ENCODE results near the gene EXOSC6.
"Not testable (repeated sequence)": the region's sequence is repeated elsewhere in the genome, so short reads cannot be mapped to it uniquely, and the experiment has no call there.

Gene EXOSC6

DNA sequence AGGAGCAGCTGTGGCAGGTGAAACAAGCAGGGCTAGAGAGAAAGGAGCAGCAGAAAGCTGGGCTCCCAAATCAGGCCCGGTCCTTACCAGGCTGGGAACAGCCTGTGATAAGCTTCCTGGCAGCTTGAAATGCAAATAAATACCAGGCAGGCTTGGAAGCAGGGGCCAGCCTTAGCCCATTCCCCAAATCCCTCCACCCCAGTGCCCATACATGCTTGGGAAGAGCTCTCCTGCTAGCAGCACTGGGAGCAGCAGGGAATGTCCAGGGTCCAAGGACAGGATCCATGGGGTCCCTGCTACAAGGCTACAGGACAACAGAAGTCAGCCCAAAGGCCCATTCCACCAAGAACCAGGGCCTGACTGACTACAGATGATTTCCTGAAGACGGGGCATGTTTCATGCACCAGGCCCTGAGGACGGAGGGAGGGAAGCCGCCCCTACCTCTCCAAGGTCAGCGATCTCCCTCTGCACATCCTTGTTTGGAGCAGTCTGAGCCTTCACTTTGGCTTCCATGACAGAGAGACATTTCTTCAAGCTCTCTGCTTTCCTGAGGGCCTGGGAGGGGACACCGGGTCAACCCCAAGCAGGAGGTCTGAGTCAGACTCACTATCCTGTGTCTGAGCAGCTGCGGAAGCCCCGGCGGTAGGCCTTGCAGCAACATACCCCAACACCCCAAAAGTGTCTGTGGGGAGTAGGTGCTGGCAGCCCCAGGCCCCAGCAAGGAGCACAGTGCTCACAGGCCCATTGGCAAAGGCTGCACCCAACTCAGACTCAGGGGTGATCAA lies 2.6 kb upstream of the EXOSC6 start:
- no peak for DNase-seq

DNA sequence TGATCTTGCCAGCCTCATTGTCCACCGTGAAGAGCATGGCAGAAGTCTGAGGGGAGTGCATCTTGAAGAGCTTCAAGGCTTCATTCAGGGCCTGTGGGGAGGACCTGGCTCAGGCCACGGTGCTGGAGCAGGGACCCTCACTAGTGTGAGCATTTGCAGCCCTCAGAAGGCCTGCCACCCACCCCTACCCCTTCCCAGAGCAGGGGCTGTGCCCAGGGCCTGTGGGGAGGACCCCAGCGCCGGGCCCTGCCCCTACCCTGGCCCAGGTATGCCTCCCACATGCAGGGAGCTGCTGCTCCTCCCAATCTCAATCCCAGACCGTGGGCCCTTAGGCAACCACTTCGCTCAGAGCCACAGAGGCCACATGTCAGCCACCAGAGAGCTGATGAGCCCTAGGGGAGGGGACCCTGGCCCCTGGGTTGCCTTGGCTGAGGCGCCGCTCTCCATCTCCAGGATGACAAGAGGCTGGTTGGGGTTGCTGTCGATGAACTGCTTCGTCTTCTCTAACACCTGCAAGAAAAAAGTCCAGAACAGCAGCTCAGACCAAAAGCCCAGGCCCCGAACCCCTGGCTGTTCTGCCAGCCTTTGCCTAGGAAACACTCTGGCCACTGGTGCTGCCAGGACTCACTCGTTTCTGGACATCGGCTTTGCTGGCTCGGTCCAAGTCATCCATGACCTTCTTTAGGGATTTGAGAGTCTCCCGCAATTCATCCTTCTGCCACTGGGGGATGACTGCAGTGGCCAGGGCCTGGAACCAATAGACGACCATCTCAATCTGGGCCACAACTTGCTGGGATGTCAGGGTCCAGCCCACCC lies 1.8 kb upstream of the EXOSC6 start:
- peak; percentile 50 for DNase-seq

DNA sequence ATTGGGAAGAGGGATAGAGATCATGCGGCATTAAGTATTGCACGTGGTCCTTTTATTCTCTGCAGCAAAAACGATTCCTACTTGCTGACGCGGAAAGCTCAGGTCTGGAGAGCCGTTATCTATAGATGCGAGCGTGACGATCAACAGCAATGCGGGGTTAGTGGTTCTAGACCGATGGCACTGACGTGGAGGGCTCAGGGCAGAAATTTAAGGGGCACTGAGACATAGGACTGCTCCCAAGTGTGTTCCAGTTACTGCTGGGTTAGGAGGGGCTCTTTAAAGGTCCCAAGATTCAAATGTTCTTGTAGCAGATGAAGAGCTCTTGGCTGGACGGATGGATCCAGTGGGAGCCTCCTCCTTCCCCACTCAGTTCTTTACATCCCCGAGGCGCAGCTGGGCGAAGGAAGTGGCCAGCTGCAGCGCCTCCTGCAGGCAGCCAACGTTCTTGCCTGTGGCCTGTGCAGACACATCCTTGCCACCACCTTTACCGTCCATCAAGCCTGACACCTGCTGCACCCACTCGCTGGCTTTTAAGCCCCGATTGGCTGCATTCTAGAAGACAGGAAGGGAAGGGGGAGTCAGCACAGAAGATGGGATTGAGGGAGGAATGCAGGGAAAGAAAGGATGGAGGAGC lies 732 bp upstream of the EXOSC6 start:
- no peak for DNase-seq

DNA sequence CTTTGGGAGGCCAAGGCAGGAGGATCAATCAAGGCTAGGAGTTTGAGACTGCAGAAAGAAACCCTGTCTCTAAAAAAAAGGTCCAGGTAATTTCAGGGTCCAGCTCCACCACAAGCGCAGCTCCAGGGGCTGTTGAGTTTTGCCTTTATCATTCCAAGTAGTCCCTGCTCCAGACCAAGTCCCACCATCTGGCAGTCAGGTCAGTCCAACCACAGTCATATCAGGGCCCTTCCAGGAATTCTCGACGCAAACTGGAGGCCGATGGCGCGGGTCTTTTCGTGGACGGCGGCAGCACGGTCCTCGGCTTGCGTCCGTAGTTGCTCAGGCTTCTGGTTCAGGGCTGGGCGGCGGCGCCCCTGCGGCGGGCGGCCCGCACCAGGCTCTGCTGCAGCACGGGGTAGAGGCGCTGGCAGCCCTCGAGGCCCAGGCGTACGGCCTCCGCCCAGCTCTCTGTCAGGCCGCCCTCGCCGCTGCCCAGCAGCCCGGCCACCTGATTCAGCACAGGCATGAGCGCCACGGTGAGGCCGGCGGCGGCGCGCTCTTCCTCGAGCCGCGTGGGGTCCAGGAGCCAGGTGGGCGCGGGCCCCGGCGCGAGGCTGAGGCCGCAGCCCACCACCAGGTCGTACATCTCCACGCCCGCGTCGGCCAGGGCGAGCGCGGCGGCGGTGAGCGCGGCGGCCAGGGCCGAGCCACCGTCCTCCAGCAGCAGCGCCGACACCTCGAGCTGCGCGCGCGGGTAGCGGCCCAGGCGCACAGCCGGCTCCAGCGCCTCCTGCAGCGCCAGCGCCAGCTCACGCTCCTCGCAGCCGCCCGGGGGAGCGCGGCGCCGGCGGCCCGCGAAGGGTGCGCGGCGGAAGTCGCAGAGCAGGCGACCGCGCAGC lies 752 bp downstream of the EXOSC6 start:
- DNase-seq = no peak

DNA sequence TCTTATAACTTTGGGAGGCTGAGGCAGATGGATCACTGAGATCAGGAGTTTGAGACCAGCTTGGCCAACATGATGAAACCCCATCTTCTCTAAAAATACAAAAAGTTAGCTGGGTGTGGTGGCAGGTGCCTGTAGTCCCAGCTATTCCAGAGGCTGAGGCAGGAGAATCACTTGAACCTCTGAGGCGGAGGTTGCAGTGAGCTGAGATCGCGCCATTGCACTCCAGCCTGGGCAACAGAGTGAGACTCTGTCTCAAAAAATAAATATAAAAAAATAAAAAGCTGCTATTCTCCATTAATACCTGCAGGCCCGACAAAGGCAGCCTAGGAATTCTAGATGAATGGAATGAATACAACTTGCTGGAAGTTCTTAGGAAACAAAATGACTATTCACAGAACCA lies 2.0 kb downstream of the EXOSC6 start:
- DNase-seq = not testable (repeated sequence)

DNA sequence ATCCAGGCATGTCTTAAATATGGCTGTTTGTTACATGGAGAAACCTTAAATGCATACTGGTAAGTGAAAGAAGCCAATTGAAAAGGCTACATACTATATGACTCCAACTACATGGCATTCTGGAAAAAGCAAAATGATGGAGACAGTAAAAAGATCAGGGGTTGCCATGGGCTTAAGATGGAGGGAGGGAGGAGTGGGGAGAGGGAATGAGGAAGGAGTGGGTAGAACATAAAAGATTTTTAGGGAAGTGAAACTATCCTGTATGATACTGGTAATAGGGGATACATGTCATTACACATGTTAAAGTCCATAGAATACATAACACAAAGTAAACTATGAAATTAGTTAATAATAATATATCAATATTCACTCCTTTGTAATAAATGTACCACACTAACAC lies 13.0 kb downstream of the EXOSC6 start:
- not testable (repeated sequence) for DNase-seq

DNA sequence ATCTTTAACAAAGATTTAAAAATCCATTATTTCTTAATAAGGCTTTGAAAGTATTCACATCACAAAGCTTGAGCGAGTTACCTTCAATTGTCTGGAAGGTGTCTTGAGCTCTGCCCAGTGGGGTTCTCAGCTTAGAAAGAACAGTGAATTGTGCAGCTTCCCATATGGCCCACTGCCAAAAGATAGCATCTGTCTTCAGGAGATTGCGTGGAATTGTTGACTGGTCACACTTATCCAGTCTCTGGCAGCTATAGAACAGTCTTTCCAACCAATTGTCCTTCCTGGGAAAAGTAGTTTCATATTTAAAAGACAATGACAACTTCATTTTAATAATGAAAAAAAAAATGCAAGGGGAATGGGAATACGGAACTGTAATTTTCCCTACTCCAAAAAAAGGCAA lies 19.9 kb downstream of the EXOSC6 start:
- not testable (repeated sequence) for DNase-seq

DNA sequence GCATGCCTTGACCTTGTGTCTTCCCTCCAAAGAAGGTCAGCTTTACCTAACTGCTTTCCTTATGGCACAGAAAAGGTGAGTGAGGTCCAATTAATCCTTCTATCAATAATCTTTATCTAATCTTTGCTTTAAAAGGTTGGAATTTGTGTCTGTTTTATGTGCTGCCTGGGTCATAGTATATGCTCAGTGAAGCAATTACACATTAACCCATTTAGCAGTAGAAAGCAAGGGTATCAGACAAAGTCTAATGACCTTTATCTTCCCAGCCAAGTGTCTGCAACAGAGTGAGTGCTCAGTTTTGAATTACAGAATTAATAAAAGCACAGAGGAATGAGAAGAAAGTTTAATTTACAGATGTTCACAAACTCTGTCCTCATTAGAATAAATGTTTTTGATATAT lies 25.7 kb downstream of the EXOSC6 start:
- not testable (repeated sequence) for DNase-seq

DNA sequence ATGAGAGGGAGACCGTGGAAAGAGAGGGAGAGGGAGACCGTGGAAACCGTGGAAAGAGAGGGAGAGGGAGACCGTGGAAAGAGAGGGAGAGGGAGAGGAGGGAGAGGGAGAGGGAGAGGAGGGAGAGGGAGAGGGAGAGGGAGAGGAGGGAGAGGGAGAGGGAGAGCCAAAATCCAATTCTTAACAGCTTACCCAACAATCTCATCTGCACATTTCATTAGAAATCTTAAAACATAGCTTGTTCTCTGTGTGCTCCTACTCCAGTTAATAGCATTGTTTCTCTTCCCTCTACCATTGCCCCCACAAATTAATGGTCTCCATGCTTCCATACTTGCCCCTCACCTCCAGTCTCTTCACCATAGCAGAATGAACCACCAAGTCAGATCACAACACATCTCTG lies 26.3 kb downstream of the EXOSC6 start:
- DNase-seq = not testable (repeated sequence)

DNA sequence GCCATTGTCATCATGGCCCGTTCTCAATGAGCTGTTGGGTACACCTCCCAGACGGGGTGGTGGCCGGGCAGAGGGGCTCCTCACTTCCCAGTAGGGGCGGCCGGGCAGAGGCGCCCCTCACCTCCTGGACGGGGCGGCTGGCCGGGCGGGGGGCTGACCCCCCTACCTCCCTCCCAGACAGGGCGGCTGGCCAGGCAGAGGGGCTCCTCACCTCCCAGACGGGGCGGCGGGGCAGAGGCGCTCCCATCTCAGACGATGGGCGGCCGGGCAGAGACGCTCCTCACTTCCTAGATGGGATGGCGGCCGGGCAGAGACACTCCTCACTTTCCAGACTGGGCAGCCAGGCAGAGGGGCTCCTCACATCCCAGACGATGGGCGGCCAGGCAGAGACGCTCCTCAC lies 27.1 kb downstream of the EXOSC6 start:
- DNase-seq = not testable (repeated sequence)

DNA sequence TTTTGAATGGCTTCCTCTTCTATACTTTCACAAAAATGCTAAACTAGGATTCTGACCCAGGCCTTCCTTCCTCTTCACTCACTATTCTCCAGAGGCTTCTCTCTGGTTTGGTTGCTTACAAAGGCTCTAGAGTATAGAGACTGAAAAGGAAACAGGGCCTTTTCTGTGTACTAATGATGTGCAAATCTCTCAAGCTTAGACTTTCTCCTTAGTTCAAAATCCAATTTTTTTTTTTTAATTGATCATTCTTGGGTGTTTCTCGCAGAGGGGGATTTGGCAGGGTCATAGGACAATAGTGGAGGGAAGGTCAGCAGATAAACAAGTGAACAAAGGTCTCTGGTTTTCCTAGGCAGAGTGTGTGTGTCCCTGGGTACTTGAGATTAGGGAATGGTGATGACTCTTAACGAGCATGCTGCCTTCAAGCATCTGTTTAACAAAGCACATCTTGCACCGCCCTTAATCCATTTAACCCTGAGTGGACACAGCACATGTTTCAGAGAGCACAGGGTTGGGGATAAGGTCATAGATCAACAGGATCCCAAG lies 27.7 kb downstream of the EXOSC6 start:
- not testable (repeated sequence) for DNase-seq

DNA sequence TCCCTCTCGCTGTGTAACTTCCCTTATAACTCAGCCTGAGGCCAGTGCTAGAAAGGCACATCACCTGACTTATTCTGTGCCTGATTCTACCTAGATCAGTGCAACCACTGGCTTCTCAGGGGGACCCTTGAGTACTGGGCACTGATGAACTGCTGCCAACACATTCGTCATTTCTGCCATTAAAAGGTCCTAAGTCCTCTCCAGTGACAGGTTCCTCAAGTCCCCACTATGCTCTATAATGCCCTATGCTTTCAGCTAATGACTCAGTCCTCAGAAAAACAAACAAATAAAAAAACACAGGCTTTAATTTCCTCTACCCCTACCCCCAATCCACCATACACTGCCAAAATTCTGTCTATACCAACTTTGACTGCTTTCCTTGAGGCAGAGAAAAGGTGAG lies 28.5 kb downstream of the EXOSC6 start:
- not testable (repeated sequence) for DNase-seq

DNA sequence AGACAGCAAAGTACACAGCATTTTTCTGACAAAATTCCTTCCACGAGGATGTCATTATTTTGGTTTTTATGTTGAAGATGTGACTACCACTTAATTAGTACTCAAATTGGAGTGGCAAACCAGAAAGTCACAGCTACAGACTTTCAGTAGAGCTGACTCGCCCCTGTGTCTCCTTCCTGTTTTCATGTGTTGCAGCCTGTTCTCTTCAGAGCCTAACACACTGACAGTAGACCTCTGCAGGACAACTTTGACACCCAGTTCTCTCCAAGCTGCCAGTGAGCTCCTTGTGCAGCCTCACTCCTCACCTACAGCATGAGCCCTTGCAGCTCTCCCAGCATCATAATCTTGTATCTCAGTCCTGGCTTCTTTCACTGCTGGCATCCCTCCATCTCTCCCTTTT lies 29.2 kb downstream of the EXOSC6 start:
- not testable (repeated sequence) for DNase-seq

DNA sequence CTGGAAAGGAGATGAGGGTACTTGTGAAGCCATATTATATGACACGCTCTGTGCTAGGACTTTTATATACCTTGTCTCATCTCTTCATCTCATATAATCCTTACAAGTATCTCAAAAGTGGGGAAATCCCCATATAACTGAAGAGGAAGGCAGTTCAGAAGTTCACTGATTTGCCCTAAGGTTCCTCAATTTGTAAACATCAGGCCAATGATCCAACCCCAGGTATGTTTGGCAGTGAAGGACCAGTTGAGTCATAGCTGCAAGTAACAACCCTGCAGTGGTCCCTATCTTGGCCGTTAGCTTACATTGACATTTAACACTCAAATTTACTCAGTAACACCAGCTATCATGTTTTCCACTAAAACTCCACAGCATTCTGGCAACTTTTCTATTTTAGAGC lies 33.2 kb downstream of the EXOSC6 start:
- DNase-seq = not testable (repeated sequence)

DNA sequence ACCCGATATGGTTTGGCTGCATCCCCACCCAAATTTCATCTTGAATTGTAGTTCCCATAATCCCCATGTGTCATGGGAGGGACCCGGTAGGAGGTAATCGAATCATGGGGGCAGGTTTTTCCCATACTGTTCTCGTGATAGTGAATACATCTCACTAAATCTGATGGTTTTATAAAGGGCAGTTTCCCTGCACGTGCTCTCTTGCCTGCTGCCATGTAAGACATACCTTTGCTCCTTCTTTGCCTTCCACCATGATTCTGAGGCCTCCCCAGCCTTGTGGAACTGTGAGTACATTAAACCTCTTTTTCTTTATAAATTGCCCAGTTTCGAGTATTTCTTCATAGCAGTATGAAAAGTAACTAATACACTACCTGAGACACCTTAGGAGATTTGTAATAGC lies 45.4 kb downstream of the EXOSC6 start:
- DNase-seq = not testable (repeated sequence)

DNA sequence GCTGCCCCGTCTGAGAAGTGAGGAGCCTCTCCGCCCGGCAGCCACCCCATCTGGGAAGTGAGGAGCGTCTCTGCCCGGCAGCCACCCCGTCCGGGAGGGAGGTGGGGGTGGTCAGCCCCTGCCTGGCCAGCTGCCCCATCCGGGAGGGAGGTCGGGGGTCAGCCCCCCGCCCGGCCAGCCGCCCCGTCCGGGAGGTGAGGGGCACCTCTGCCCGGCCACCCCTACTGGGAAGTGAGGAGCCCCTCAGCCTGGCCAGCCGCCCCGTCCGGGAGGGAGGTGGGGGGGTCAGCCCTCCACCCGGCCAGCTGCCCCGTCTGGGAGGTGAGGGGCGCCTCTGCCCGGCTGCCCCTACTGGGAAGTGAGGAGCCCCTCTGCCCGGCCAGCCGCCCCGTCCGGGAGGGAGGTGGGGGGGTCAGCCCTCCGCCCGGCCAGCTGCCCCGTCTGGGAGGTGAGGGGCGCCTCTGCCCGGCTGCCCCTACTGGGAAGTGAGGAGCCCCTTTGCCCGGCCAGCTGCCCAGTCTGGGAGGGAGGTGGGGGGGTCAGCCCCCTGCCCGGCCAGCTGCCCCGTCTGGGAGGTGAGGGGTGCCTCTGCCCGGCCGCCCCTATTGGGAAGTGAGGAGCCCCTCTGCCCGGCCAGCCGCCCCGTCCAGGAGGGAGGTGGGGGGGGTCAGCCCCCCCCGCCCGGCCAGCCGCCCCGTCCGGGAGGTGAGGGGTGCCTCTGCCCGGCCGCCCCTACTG lies 46.9 kb downstream of the EXOSC6 start:
- not testable (repeated sequence) for DNase-seq

DNA sequence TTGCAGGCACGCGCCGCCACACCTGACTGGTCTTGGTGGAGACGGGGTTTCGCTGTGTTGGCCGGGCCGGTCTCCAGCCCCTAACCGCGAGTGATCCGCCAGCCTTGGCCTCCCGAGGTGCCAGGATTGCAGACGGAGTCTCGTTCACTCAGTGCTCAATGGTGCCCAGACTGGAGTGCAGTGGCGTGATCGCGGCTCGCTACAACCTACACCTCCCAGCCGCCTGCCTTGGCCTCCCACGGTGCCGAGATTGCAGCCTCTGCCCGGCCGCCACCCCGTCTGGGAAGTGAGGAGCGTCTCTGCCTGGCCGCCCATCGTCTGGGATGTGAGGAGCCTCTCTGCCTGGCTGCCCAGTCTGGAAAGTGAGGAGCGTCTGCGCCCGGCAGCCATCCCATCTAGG lies 47.7 kb downstream of the EXOSC6 start:
- DNase-seq = not testable (repeated sequence)

DNA sequence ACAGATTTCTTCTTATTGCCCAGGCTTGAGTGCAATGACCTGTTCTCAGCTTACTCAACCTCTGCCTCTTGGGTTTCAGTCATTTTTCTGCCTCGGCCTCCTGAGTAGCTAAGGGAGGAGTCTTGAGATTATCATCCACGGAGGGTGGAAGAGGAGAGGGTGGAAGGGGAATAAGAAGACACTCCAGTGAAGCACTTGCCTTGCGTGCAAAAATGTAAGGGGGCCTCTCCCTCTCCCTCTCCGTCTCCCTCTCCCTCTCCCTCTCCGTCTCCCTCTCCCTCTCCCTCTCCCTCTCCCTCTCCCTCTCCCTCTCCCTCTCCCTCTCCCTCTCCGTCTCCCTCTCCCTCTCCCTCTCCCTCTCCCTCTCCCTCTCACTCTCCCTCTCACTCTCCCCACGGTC lies 48.2 kb downstream of the EXOSC6 start:
- not testable (repeated sequence) for DNase-seq

DNA sequence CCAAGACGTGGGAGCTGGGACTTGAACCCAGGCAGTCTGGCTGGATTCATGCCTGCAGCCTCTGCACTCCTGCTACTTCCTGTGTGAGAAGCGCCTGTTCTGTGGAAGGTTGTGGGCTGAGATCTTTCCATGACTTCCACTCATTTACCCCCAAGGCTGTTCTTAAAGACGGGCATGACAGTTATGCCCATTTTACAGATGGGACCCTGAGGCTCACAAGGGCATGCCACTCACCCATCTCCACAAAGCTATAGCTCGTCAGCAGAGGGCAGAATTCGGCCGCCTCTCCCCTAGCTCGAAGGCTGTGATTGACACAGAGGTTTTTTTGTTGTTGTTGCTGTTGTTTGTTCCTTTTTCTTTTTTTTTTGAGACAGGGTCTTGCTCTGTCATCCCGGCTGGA lies 51.7 kb downstream of the EXOSC6 start:
- DNase-seq = not testable (repeated sequence)

DNA sequence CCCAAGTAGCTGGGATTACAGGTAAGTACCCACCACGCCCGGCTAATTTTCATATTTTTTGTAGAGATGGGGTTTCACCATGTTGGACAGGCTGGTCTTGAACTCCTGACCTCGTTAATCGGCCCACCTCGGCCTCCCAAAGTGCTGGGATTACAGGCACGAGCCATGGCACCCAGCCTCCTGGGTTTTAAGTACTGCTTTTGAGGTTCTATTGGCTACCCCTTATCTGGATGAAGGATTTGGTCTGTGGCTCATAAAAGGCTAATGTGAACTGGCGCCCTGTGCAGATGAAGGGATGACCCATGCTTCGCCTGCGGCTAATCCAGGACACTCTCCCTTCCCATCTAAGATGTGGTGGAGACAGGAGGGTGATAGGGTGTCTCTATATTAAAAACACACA lies 52.6 kb downstream of the EXOSC6 start:
- not testable (repeated sequence) for DNase-seq

DNA sequence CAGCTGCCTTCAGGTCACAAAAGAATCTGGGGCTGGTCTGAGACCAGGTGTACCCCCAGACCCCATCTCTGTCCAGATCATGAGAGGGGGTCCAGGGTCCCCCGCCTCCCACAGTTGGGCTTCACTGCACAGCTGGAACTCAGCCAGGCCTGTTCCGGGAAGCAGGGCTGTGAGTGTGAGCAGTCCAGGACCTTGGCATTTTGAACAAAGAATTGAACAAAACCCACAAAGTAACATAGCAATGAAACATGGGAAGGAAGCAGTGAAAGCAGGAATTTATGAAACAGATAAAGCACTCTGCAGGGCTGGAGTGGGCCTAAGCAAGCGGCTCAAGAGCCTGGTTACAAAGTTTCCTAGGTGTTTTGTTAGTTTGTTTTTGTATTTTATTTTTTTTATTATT lies 53.1 kb downstream of the EXOSC6 start:
- not testable (repeated sequence) for DNase-seq

DNA sequence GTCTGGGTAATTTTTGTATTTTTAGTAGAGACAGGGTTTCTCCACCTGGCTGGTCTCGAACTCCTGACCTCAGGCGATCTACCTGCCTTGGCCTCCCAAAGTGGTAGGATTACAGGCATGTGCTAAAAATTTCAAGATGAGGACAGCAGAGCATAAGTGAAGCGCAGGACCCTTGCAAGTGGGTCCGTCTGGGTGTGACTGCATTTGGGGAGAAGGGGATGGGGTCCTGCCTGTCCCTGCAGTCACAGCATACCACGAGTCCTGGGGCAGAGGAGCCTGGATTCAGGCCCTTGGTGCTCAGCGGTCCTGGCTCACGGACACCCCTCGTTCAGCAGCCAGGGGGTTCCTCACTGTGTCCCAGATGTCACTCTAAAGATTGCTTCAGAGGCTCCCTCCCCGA lies 53.5 kb downstream of the EXOSC6 start:
- not testable (repeated sequence) for DNase-seq
